ENCODE results near the gene HSPBP1.
"Not testable (repeated sequence)": the region's sequence is repeated elsewhere in the genome, so short reads cannot be mapped to it uniquely, and the experiment has no call there.

Gene HSPBP1

GRCh38 chr19:55231391-55232285 is 48.3 kb downstream of the HSPBP1 start:
- DNase-seq: no peak

- DNase-seq: no peak
These were observed 49.1 kb downstream of the HSPBP1 start for GRCh38 chr19:55230780-55231179.

DNA sequence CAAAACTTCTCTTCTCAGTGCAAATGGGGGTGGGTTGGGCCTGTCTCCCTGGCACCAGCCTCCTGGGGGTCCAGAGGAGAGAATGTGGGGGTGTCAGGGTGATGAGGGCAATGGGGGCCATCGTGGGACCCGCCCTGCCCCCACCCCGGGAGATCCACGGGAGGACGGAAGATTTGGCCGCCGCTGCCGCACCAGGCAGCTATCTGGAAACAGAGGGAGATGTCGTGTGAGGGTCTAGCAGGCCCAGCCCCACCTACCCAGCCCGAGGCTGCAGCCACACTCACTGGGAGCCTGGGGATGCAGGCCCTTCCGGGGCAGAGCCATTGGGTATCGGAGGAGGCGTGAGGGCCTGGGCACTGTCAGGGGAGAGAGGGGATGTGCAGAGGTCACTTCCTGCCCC is 49.6 kb downstream of the HSPBP1 start:
- no peak for DNase-seq

DNA sequence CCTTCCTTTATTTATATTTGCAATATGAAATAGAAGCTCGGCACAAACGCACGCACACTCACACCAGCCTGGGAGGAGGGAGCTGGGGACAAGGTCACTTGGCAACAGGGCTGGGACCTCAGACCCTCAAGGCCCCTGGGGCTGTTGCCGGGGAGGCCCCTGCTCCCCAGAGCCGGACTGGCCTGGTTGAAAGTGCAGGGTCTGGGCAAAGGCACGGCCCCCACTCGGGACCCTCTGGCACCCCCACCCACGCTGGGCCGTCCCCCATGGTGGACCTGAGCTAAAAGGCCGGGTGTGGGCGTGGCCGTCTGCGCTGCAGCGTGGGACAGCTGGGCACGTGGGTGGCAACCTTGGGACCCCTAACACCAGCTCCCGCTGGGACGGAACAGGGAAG is 50.1 kb downstream of the HSPBP1 start:
- no peak for DNase-seq

- DNase-seq: no peak
These were observed 50.6 kb downstream of the HSPBP1 start for GRCh38 chr19:55229145-55229788.

- no peak for DNase-seq
These were observed 51.4 kb downstream of the HSPBP1 start, which contains the start of gene TMEM86B for GRCh38 chr19:55228403-55229031. TSS of gene TMEM86B (minus strand) at chr19:55228763. CDS start at chr19:55228741, 22 bp downstream.

GRCh38 chr19:55228015-55228391 is 51.9 kb downstream of the HSPBP1 start:
- DNase-seq: no peak

GRCh38 chr19:55227241-55228014 is 52.5 kb downstream of the HSPBP1 start:
- no peak for DNase-seq

GRCh38 chr19:55226788-55227187 is 53.1 kb downstream of the HSPBP1 start:
- no peak for DNase-seq

- no peak for DNase-seq
These were observed 53.6 kb downstream of the HSPBP1 start for GRCh38 chr19:55226273-55226672.

GRCh38 chr19:55225415-55225958 is 54.4 kb downstream of the HSPBP1 start:
- no peak for DNase-seq

DNA sequence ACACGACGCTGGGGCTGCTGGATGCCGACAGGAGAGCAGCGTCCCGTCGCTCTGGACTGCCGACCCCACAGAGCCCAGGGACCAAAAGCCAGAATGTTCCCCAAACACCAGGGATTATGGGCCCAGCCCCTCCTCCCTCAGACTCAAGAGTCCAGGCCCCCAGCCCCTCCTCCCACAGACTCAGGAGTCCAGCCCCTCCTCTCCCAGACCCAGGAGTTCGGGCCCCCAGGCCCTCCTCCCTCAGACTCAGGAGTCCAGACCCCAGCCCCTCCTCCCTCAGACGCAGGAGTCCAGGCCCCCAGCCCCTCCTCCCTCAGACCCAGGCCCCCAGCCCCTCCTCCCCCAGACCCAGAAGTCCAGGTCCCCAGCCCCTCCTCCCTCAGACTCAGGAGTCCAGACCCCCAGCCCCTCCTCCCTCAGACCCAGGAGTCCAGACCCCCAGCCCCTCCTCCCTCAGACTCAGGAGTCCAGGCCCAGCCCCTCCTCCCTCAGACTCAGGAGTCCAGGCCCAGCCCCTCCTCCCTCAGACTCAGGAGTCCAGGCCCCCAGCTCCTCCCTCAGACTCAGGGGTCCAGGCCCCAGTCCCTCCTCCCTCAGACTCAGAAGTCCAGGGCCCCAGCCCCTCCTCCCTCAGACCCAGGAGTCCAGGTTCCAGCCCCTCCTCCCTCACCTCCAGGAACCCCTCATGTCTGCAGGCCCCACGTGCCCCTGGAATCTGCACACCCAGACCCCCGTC is 55.1 kb downstream of the HSPBP1 start:
- DNase-seq: not testable (repeated sequence)

GRCh38 chr19:55224038-55224665 is 55.8 kb downstream of the HSPBP1 start:
- DNase-seq: no peak

- no peak for DNase-seq
These were observed 56.4 kb downstream of the HSPBP1 start for GRCh38 chr19:55223291-55224037.

DNA sequence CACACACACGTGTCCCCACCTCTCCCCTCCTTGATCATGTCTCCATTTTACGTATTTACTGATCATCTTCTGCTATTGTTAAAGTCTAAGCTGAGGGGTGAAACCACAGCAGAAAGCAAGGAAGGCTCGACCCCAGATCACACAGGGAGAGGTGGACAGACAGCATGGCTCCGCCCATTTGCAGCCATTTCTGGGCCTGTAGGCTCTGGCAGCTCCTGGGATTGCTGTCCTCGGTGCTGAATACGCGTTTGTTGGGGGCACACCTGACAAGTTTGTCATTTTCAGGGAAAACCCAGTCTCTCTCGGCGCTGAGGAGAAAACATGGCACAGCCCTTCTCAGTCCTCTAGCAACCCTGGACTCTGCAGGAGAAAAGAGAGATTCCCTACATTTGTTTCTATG is 59.4 kb downstream of the HSPBP1 start:
- no peak for DNase-seq

DNA sequence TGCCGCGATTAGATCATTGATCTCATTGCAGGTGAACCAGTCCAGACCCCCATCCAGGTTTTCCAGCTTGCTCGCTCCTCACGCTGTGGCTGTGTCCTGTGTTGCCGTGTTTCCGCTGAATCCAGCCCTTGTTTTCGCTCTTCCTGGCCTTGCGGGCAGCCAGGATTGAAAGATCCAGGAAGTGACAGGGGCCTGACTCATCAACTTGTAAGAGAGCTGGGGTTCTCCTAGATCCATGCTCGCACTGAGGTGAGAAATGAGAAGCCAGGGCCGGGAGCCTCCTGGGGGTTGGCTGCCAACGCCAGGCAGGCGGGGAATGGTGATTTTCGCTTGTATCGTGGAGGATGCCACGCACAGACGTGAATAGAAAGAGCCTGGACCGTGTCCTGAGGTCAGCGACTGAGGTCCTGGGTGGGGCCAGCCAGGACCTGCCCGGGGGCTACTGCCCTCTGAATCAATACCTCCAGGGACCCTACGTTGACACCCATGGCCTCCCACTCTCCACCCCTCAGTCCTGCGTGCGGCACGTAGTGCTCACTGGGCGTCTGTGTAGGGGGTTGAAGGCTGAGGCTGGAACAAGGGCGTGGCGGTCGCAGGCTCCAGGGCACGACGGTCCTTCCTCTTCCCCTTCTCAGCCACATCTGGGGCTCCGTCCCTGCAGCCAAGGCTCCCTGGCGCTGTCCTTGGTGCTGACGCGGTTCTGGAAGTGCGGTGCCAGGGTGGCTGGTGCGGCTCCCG is 63.3 kb downstream of the HSPBP1 start:
- peak; percentile 77 for DNase-seq

DNA sequence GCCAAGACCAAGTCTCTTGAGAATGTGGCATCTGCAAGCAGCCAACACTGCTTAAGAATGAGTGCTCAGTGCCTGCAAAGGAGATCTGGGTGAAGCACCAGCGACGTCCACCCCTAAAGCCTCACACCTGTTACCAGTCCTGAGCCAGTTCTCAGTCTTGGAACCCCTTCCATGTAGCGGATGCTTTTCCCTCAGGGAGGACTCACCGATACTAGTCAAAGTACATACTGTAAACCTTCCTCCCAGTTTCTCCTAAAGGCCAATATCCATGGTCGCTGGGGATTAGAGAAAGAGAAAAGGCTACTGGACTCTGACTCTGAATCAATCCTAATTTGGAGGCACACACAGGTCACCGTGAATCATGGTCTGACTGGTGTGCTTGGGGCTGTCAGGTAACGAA is 66.4 kb downstream of the HSPBP1 start:
- no peak for DNase-seq

GRCh38 chr19:55212447-55212846 is 67.5 kb downstream of the HSPBP1 start:
- DNase-seq: peak; percentile 69
